HepG2 (cell line): ENCODE measurements around the gene COMP. TPM values are rescaled to one million over a fixed set of nuclear protein-coding genes. Genes with fewer than 3 reads are reported as not detected.

Experiments used
- DR1 ChIP-seq: sonication (generic); formaldehyde crosslinking; IDR thresholded peaks from 2 replicates; pipeline ENCODE4 v1.8.0; 2021; ENCODE audit warnings: mild to moderate bottlenecking, missing genetic modification reagents, inconsistent platforms
- FOXM1 ChIP-seq: sonication (generic); formaldehyde crosslinking; IDR thresholded peaks from 2 replicates; pipeline ENCODE4 v1.5.0; 2020; ENCODE audit warnings: missing genetic modification reagents
- HMG20B ChIP-seq: conservative IDR thresholded peaks from 2 replicates; pipeline ENCODE4 v1.6.1; 2016; ENCODE audit warnings: missing genetic modification reagents, missing compliant biosample characterization
- MEIS2 ChIP-seq: sonication (generic); formaldehyde crosslinking; IDR thresholded peaks from 2 replicates; pipeline ENCODE4 v1.9.0; 2021; ENCODE audit warnings: mild to moderate bottlenecking, missing genetic modification reagents
- MYC ChIP-seq: sonication (generic); formaldehyde crosslinking; IDR thresholded peaks from 2 replicates; pipeline ENCODE4 v1.9.0; 2021; ENCODE audit warnings: missing genetic modification reagents, borderline replicate concordance
- NRL ChIP-seq: sonication (generic); formaldehyde crosslinking; IDR thresholded peaks from 2 replicates; pipeline ENCODE4 v1.5.0; 2020; ENCODE audit warnings: missing genetic modification reagents, mild to moderate bottlenecking, moderate library complexity, borderline replicate concordance
- PHF5A ChIP-seq: IDR thresholded peaks from one replicate; pipeline ENCODE4 v1.6.1; 2018; ENCODE audit warnings: low read depth, missing genetic modification reagents; ENCODE audit not compliant: unreplicated experiment
- RXRB ChIP-seq: IDR thresholded peaks from 2 replicates; pipeline ENCODE4 v1.6.1; 2016; ENCODE audit warnings: borderline replicate concordance, missing genetic modification reagents, missing compliant biosample characterization
- SNRNP70 ChIP-seq: fragments of 200-400 bp; formaldehyde crosslinking; IDR thresholded peaks from 2 replicates; pipeline ENCODE4 v1.6.1; 2017; ENCODE audit warnings: mild to moderate bottlenecking, low read depth, low read length, moderate library complexity
- SRF ChIP-seq: IDR thresholded peaks from 2 replicates; pipeline ENCODE4 v1.6.1; 2011; ENCODE audit warnings: mild to moderate bottlenecking, low read depth, low read length, moderate library complexity
- ZFP37 ChIP-seq: sonication (generic); formaldehyde crosslinking; IDR thresholded peaks from 2 replicates; pipeline ENCODE4 v1.4.0; 2020; ENCODE audit warnings: missing genetic modification reagents, borderline replicate concordance
- ZNF225 ChIP-seq: sonication (generic); formaldehyde crosslinking; IDR thresholded peaks from 2 replicates; pipeline ENCODE4 v1.4.0; 2020; ENCODE audit warnings: mild to moderate bottlenecking, missing genetic modification reagents
- ZNF33A ChIP-seq: sonication (generic); formaldehyde crosslinking; IDR thresholded peaks from 2 replicates; pipeline ENCODE4 v1.5.1; 2020; ENCODE audit warnings: missing genetic modification reagents, mild to moderate bottlenecking, moderate library complexity, borderline replicate concordance
- ZNF510 ChIP-seq: sonication (generic); formaldehyde crosslinking; IDR thresholded peaks from 2 replicates; pipeline ENCODE4 v1.4.0; 2020; ENCODE audit warnings: low read depth, mild to moderate bottlenecking, missing genetic modification reagents
- polyA plus RNA-seq, 8 experiments: library from polyadenylated mRNA; depleted of rRNA in 3 of 8; stranded (reverse) in 7 of 8; unstranded in 1 of 8; fragments of >200 nt; fragmentation: Illumina TruSeq in 4 of 8; extraction: Trizol in 4 of 8; gene quantifications; 2 replicates each; pipeline versions ENCODE4 v1.2.1 to v1.2.3, GENCODE V29; 2011 to 2016; ENCODE audit warnings: low read depth in 4 of 8, missing spikeins in 1 of 8, mixed read lengths in 1 of 8; ENCODE audit not compliant: insufficient read depth in 1 of 8
- total RNA-seq, 5 experiments: library from RNA; depleted of rRNA; stranded (reverse); fragments of >200 nt; fragmentation: Illumina TruSeq; extraction: Trizol; gene quantifications; 2 replicates each; pipeline ENCODE4 v1.2.3, GENCODE V29; 2016; ENCODE audit warnings: low read depth in 1 of 5
- TF ChIP-seq, protein P1 (sequence below): sonication (generic); formaldehyde crosslinking; IDR thresholded peaks from 2 replicates; pipeline ENCODE4 v1.4.0; 2020; ENCODE audit warnings: missing genetic modification reagents, mild to moderate bottlenecking, borderline replicate concordance
- TF ChIP-seq, protein P2 (sequence below): IDR thresholded peaks from 2 replicates; pipeline ENCODE4 v1.6.1; 2016; ENCODE audit warnings: missing compliant biosample characterization, missing genetic modification reagents, borderline replicate concordance
- TF ChIP-seq, protein P3 (sequence below): sonication (generic); formaldehyde crosslinking; IDR thresholded peaks from 2 replicates; pipeline ENCODE4 v1.5.0; 2020; ENCODE audit warnings: mild to moderate bottlenecking, missing genetic modification reagents, borderline replicate concordance

The COMP gene
- total and polyA plus RNA-seq, 2 of the 13 experiments (the other 11 are each of a cell fraction or from before 2014, with no cell fraction given) = 0.04 to 0.13 TPM

DNA sequence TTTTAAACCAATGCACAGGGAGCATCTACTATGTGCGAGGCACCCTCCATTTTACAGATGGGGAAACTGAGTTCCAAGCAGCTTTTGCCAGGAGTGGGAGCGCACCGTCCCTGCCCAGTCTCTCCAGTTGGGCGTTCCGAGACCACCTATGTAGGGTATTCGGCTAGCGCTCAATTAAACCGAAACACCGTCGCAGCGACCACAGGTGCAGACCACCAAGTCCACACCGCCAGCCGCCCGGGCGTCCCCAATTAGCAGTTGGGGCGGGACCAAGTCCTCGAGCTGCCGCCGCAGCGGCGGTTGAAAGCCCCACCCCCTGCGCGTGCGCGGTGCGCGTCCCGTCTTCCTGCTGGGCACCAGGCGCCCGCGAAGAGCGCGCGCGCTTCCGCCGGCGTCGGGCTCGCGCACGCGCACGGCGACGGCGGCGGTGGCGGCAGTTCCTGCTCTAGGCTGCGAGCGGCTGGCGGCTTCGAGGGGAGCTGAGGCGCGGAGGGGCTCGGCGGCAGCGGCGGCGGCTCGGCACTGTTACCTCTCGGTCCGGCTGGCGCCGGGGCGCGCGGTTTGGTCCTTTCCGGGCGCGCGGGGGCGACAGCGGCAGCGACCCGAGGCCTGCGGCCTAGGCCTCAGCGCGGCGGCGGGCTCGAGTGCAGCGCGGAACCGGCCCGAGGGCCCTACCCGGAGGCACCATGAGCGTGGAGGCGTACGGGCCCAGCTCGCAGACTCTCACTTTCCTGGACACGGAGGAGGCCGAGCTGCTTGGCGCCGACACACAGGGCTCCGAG, 40.6 kb upstream of the COMP start, which contains the start of gene UPF1 (continued):
- no peak for TF ChIP-seq RXRB
- no peak for TF ChIP-seq ZFP37 (CRISPR knock-in tag)
- TF ChIP-seq, protein P1, sequence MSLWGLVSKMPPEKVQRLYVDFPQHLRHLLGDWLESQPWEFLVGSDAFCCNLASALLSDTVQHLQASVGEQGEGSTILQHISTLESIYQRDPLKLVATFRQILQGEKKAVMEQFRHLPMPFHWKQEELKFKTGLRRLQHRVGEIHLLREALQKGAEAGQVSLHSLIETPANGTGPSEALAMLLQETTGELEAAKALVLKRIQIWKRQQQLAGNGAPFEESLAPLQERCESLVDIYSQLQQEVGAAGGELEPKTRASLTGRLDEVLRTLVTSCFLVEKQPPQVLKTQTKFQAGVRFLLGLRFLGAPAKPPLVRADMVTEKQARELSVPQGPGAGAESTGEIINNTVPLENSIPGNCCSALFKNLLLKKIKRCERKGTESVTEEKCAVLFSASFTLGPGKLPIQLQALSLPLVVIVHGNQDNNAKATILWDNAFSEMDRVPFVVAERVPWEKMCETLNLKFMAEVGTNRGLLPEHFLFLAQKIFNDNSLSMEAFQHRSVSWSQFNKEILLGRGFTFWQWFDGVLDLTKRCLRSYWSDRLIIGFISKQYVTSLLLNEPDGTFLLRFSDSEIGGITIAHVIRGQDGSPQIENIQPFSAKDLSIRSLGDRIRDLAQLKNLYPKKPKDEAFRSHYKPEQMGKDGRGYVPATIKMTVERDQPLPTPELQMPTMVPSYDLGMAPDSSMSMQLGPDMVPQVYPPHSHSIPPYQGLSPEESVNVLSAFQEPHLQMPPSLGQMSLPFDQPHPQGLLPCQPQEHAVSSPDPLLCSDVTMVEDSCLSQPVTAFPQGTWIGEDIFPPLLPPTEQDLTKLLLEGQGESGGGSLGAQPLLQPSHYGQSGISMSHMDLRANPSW (CRISPR knock-in tag) = no peak
- TF ChIP-seq ZNF510 (CRISPR knock-in tag) = no peak
- TF ChIP-seq, protein P2, sequence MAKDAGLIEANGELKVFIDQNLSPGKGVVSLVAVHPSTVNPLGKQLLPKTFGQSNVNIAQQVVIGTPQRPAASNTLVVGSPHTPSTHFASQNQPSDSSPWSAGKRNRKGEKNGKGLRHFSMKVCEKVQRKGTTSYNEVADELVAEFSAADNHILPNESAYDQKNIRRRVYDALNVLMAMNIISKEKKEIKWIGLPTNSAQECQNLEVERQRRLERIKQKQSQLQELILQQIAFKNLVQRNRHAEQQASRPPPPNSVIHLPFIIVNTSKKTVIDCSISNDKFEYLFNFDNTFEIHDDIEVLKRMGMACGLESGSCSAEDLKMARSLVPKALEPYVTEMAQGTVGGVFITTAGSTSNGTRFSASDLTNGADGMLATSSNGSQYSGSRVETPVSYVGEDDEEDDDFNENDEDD = peak; percentile 82; the same call in 1 of the 2 replicates
- peak; percentile 67; the same call in 1 of the 2 replicates for TF ChIP-seq ZNF225 (CRISPR knock-in tag)
- TF ChIP-seq DR1 (CRISPR knock-in tag) = peak; percentile 61; the same call in 1 of the 2 replicates
- TF ChIP-seq PHF5A = no peak
- TF ChIP-seq, protein P3, sequence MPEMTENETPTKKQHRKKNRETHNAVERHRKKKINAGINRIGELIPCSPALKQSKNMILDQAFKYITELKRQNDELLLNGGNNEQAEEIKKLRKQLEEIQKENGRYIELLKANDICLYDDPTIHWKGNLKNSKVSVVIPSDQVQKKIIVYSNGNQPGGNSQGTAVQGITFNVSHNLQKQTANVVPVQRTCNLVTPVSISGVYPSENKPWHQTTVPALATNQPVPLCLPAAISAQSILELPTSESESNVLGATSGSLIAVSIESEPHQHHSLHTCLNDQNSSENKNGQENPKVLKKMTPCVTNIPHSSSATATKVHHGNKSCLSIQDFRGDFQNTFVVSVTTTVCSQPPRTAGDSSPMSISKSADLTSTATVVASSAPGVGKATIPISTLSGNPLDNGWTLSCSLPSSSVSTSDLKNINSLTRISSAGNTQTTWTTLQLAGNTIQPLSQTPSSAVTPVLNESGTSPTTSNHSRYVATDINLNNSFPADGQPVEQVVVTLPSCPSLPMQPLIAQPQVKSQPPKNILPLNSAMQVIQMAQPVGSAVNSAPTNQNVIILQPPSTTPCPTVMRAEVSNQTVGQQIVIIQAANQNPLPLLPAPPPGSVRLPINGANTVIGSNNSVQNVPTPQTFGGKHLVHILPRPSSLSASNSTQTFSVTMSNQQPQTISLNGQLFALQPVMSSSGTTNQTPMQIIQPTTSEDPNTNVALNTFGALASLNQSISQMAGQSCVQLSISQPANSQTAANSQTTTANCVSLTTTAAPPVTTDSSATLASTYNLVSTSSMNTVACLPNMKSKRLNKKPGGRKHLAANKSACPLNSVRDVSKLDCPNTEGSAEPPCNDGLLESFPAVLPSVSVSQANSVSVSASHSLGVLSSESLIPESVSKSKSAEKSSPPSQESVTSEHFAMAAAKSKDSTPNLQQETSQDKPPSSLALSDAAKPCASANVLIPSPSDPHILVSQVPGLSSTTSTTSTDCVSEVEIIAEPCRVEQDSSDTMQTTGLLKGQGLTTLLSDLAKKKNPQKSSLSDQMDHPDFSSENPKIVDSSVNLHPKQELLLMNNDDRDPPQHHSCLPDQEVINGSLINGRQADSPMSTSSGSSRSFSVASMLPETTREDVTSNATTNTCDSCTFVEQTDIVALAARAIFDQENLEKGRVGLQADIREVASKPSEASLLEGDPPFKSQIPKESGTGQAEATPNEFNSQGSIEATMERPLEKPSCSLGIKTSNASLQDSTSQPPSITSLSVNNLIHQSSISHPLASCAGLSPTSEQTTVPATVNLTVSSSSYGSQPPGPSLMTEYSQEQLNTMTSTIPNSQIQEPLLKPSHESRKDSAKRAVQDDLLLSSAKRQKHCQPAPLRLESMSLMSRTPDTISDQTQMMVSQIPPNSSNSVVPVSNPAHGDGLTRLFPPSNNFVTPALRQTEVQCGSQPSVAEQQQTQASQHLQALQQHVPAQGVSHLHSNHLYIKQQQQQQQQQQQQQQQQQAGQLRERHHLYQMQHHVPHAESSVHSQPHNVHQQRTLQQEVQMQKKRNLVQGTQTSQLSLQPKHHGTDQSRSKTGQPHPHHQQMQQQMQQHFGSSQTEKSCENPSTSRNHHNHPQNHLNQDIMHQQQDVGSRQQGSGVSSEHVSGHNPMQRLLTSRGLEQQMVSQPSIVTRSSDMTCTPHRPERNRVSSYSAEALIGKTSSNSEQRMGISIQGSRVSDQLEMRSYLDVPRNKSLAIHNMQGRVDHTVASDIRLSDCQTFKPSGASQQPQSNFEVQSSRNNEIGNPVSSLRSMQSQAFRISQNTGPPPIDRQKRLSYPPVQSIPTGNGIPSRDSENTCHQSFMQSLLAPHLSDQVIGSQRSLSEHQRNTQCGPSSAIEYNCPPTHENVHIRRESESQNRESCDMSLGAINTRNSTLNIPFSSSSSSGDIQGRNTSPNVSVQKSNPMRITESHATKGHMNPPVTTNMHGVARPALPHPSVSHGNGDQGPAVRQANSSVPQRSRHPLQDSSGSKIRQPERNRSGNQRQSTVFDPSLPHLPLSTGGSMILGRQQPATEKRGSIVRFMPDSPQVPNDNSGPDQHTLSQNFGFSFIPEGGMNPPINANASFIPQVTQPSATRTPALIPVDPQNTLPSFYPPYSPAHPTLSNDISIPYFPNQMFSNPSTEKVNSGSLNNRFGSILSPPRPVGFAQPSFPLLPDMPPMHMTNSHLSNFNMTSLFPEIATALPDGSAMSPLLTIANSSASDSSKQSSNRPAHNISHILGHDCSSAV (CRISPR knock-in tag) = no peak
- TF ChIP-seq SRF = no peak
- no peak for TF ChIP-seq HMG20B
- no peak for TF ChIP-seq NRL (CRISPR knock-in tag)
- peak; percentile 80; the same call in 1 of the 2 replicates for TF ChIP-seq MEIS2
- 0 out of 2 replicates have a peak, but pooled peaks have one; percentile 59 for TF ChIP-seq FOXM1
- TF ChIP-seq ZNF33A (CRISPR knock-in tag) = no peak
- no peak for TF ChIP-seq MYC (CRISPR knock-in tag)
- TF ChIP-seq SNRNP70 = no peak
